Frontal cortex (tissue), 4 donors: ENCODE measurements around the gene PLA2G6. TPM values are rescaled to one million over a fixed set of nuclear protein-coding genes. Genes with fewer than 3 reads are reported as not detected.

Source experiments
- DNase-seq, 2 donors: peaks; one replicate each; pipeline ENCODE4 v3.0.0; 2012; ENCODE audit warnings: low spot score in 2 of 2
- FAIRE-seq: peaks from 2 replicates; lab custom pipeline; 2012; peaks lifted over from hg19 to GRCh38; lab: Jason Lieb, UNC
- total RNA-seq: library from RNA; depleted of rRNA; stranded (reverse); fragments of >200 nt; gene quantifications from one replicate; pipeline ENCODE4 v1.2.3, GENCODE V29; 2014
- donor health status: control.
- donor health status: control.
- donor health status: control.

PLA2G6 gene
- total RNA-seq, 1 donor from 2014 or later = 19.6 TPM

GRCh38 chr22:38215156-38216038 is 33.8 kb upstream of the PLA2G6 start:
- no peak for DNase-seq
- FAIRE-seq = no peak

GRCh38 chr22:38214302-38215056 is 32.8 kb upstream of the PLA2G6 start:
- no peak for FAIRE-seq

GRCh38 chr22:38213990-38214301 is 32.3 kb upstream of the PLA2G6 start:
- FAIRE-seq (no peak), DNase-seq (no peak)

More at GRCh38 chr22:38214302-38215056, 32.8 kb upstream of the PLA2G6 start:
- DNase-seq = peak; percentile 69 to 82

- DNase-seq = no peak
- no peak for FAIRE-seq
Measured at GRCh38 chr22:38213319-38213989, 31.8 kb upstream of the PLA2G6 start.

GRCh38 chr22:38212442-38212841 is 30.8 kb upstream of the PLA2G6 start:
- DNase-seq (no peak), FAIRE-seq (no peak)

- DNase-seq = no peak
- no peak for FAIRE-seq
Measured at GRCh38 chr22:38211556-38211955, 29.9 kb upstream of the PLA2G6 start.

GRCh38 chr22:38208551-38208968 is 26.9 kb upstream of the PLA2G6 start:
- FAIRE-seq (no peak), DNase-seq (no peak)

- DNase-seq (peak in 1 of 2 donors; percentile 3), FAIRE-seq (no peak)
Measured at GRCh38 chr22:38207898-38208432, 26.3 kb upstream of the PLA2G6 start.

- peak in 1 of 2 donors; percentile 56 for DNase-seq
- FAIRE-seq = no peak
Measured at GRCh38 chr22:38205261-38206128, 23.9 kb upstream of the PLA2G6 start.

GRCh38 chr22:38204784-38205183 is 23.2 kb upstream of the PLA2G6 start:
- DNase-seq (peak in 1 of 2 donors; percentile 10), FAIRE-seq (no peak)

- FAIRE-seq (no peak), DNase-seq (peak in 1 of 2 donors; percentile 17)
Measured at GRCh38 chr22:38203855-38204514, 22.4 kb upstream of the PLA2G6 start.

GRCh38 chr22:38203090-38203810 is 21.6 kb upstream of the PLA2G6 start:
- FAIRE-seq (no peak), DNase-seq (peak in 1 of 2 donors; percentile 17)

GRCh38 chr22:38202437-38203089 is 20.9 kb upstream of the PLA2G6 start:
- no peak for FAIRE-seq
- peak; percentile 69 to 78 for DNase-seq

- FAIRE-seq (no peak), DNase-seq (peak; percentile 95 to 96)
Measured at GRCh38 chr22:38201711-38202436, 20.2 kb upstream of the PLA2G6 start, which contains the start of gene MAFF. Gene MAFF (plus strand): TSS chr22:38201994. CDS start chr22:38213854, 11,860 bp downstream.

- DNase-seq = peak in 1 of 2 donors; percentile 13
- no peak for FAIRE-seq
Measured at GRCh38 chr22:38201371-38201710, 19.7 kb upstream of the PLA2G6 start.

GRCh38 chr22:38199826-38200559 is 18.4 kb upstream of the PLA2G6 start:
- DNase-seq = no peak
- FAIRE-seq = no peak
